ENCODE results near the gene ARHGEF28.

DNA sequence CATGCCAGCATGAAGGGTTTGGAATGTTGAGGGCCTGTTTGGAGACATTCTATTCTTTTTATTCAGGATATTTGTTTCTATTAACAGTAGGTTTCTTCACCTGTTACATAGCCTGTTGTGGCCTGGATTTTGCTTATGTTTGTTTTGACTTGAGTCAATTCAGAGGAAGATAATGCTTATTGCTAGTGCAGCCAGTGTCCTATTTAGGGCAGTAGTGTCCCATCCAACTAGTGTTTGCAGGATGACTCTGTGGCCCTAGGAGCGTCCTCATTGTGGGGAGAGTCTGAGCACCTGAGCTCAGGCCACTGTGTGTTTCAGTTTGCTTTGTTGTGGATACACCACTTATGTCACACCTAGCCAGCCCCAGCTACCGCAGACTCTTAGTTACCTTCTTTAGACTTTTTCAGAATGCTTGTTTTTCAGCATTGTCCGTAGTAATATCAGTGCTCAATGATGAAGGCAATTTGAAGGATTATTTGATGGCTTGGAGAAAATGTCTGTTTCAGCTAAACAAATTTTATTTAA lies 90.3 kb downstream of the ARHGEF28 start:
- TF ChIP-seq POLR2A (conservative IDR thresholded peaks at IDR 0.05) = no peak
- no peak for TF ChIP-seq ZNF445 (CRISPR knock-in tag; IDR thresholded peaks at IDR 0.05; ENCODE audit: low read depth)
- no peak for TF ChIP-seq RBM15 (IDR thresholded peaks at IDR 0.05; ENCODE audit: insufficient read depth, low read length)
- TF ChIP-seq MCM5 (IDR thresholded peaks at IDR 0.05; ENCODE audit: low read depth) = no peak
- no peak for TF ChIP-seq TBP (optimal IDR thresholded peaks at IDR 0.05; ENCODE audit: low read depth, low read length)
- no peak for TF ChIP-seq JUND (IDR thresholded peaks at IDR 0.05; ENCODE audit: borderline replicate concordance, low read depth, low read length)
- TF ChIP-seq JUND (tag; IDR thresholded peaks at IDR 0.05; ENCODE audit: borderline replicate concordance, low read depth, low read length) = no peak
- TF ChIP-seq ZFX (CRISPR knock-in tag; IDR thresholded peaks at IDR 0.05) = no peak
- no peak for TF ChIP-seq ZNF24 (IDR thresholded peaks at IDR 0.05)
- no peak for TF ChIP-seq TARDBP (IDR thresholded peaks at IDR 0.05)
- no peak for TF ChIP-seq MTA1 (IDR thresholded peaks at IDR 0.05; ENCODE audit: borderline replicate concordance)
- no peak for TF ChIP-seq GABPA (tag; conservative IDR thresholded peaks at IDR 0.05; ENCODE audit: low read depth)
